Activated T-helper 1 cell treated with anti-CD3 and anti-CD28 coated beads, Interleukin-12 subunit alpha, Interleukin-12 subunit beta, Interleukin-2, Interleukin-4 antibody, amounts not matched to agents 30 ng/mL and 10 ng/mL and 1 ng/mL, durations not matched to agents 14 hours and 24 hours and 36 hours (primary cell): Measurements from ENCODE around the gene OTOS. TPM values are rescaled to one million over a fixed set of nuclear protein-coding genes. Genes with fewer than 3 reads are reported as not detected.

Source experiments
- DNase-seq: peaks from one replicate; pipeline ENCODE4 v3.0.0; 2021; ENCODE audit warnings: low spot score
- H3K27ac Mint-ChIP-seq: one replicate; pipeline ENCODE4 v1.8.0; 2021; ENCODE audit warnings: mild to moderate bottlenecking, mixed read lengths
- H3K27me3 Mint-ChIP-seq: one replicate; pipeline ENCODE4 v1.8.0; 2022; ENCODE audit warnings: mild to moderate bottlenecking, moderate library complexity, mixed read lengths; ENCODE audit not compliant: insufficient read depth
- H3K36me3 Mint-ChIP-seq: one replicate; pipeline ENCODE4 v1.8.0; 2021; ENCODE audit warnings: low read depth, mixed read lengths
- H3K4me1 Mint-ChIP-seq: one replicate; pipeline ENCODE4 v1.8.0; 2021; ENCODE audit warnings: low read depth, mixed read lengths
- H3K4me3 Mint-ChIP-seq: one replicate; pipeline ENCODE4 v1.8.0; 2021; ENCODE audit warnings: mild to moderate bottlenecking, moderate library complexity, mixed read lengths
- H3K9me3 Mint-ChIP-seq: one replicate; pipeline ENCODE4 v1.8.0; 2021; ENCODE audit warnings: mixed read lengths
- intact Hi-C: fragments of 100-400 bp; cut with micrococcal nuclease; formaldehyde crosslinking; loops from one replicate; pipeline ENCODE4 v1.15.1; 2024
- total RNA-seq: library from RNA; stranded (reverse); gene quantifications from 2 replicates; pipeline ENCODE4 v1.2.3, GENCODE V29; 2022

OTOS gene
- total RNA-seq, 1 donor from 2014 or later: not detected

DNA sequence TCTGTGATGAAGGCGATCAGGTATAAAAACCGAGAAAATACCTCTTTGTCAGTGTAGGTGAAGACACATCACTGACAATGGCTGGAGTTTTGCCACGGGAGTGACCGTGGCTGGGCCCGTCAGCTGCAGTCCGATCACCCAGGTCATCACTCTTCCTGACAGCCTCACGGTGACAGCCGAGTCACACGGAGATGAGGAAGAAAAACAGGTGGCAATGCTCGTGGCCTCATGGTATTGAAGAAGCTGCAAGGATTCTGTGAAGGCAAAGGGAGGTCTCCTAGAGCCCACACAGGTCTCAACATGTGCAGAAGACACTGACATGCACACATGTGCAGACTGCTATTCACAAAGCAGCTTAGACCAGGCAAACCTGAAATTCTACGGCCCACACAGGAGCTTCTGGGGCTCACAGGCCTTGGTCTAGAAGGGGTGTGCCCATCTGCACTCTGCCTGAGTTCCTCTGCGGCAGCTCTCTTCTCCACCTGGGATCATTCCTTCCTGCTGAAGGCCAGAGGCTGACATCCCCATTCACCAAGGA, 11.8 kb downstream of the OTOS start:
- Mint-ChIP-seq H3K9me3 (no peaks in the 10 kb centered on the region), H3K4me3 (no peak overlapping the region), H3K4me1 (no peaks in the 10 kb centered on the region), H3K36me3 (peaks cover 27% of the 10 kb centered on the region), H3K27ac (no peak overlapping the region), H3K27me3 (no peaks in the 10 kb centered on the region)
- intact Hi-C loops: no loop called here
- DNase-seq: no peak

GRCh38 chr2:240127911-240128607, 12.4 kb downstream of the OTOS start:
- no peak overlapping the region for H3K27ac Mint-ChIP-seq
- no peak overlapping the region for H3K4me3 Mint-ChIP-seq
- intact Hi-C loops: no loop called here
- DNase-seq: no peak
- H3K4me1 Mint-ChIP-seq: no peaks in the 10 kb centered on the region
- no peaks in the 10 kb centered on the region for H3K27me3 Mint-ChIP-seq
- H3K36me3 Mint-ChIP-seq: peaks cover 23% of the 10 kb centered on the region
- no peaks in the 10 kb centered on the region for H3K9me3 Mint-ChIP-seq

GRCh38 chr2:240127191-240127750, 13.2 kb downstream of the OTOS start:
- Mint-ChIP-seq H3K4me1 (no peaks in the 10 kb centered on the region), H3K27me3 (no peaks in the 10 kb centered on the region), H3K36me3 (peaks cover 19% of the 10 kb centered on the region), H3K9me3 (no peaks in the 10 kb centered on the region), H3K4me3 (no peak overlapping the region), H3K27ac (no peak overlapping the region)
- no peak for DNase-seq
- intact Hi-C loops: no loop called here

DNA sequence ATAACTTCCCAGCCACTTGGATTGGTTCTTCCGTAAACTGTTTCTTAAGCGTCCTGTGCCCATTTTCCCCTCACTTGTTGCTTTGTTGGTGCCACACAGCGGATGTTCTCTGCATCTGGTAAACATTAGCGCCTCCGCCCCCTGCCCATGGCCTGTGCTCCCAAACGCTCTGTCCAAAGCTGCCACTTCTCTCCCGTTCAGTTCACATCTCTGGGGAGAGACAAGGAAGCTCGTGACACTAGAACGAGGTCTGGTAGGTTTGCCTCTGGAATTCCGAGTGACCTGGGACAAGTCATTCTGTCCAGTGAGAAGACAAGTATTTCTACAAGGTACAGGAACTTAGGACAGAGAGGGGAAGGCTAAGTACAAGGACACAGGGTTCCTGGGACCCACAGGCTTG, 13.7 kb downstream of the OTOS start:
- DNase-seq: no peak
- Mint-ChIP-seq H3K27ac (no peak overlapping the region), H3K36me3 (peaks cover 14% of the 10 kb centered on the region), H3K9me3 (no peaks in the 10 kb centered on the region), H3K4me1 (peaks cover under 1% of the 10 kb centered on the region), H3K27me3 (no peaks in the 10 kb centered on the region), H3K4me3 (no peak overlapping the region)
- intact Hi-C loops: no loop called here

DNA sequence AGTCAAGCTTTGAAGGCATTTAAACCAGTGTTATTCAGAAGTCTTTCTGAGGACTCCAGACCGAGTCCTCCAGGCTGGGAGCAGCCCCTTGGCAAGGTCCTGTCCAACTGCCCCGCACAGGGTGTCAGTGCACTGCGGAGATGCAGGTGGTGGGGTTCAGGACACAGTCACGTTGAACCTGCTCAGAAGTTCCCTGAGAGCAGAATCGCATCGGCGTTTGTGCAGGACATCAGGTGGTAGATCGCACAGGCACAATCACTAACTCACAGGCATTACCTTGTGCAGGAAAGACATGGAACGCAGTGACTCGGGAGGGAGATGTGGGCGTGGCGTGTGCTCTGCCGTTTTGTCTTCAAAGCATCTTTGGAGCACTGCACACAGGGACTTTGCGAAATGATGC, 14.7 kb downstream of the OTOS start:
- H3K9me3 Mint-ChIP-seq: no peaks in the 10 kb centered on the region
- no peak overlapping the region for H3K27ac Mint-ChIP-seq
- peaks cover 12% of the 10 kb centered on the region for H3K36me3 Mint-ChIP-seq
- DNase-seq: no peak
- peaks cover 6% of the 10 kb centered on the region for H3K4me1 Mint-ChIP-seq
- intact Hi-C loops: no loop called here
- H3K4me3 Mint-ChIP-seq: no peak overlapping the region
- peaks cover 3% of the 10 kb centered on the region for H3K27me3 Mint-ChIP-seq

- peaks cover 6% of the 10 kb centered on the region for H3K4me1 Mint-ChIP-seq
- no peaks in the 10 kb centered on the region for H3K9me3 Mint-ChIP-seq
- intact Hi-C loops: no loop called here
- peaks cover 7% of the 10 kb centered on the region for H3K36me3 Mint-ChIP-seq
- DNase-seq: no peak
- peaks cover 7% of the 10 kb centered on the region for H3K27me3 Mint-ChIP-seq
- H3K4me3 Mint-ChIP-seq: no peak overlapping the region
- no peak overlapping the region for H3K27ac Mint-ChIP-seq
Measured at GRCh38 chr2:240124651-240125030, 15.8 kb downstream of the OTOS start.

GRCh38 chr2:240123821-240124650, 16.4 kb downstream of the OTOS start:
- Mint-ChIP-seq H3K27ac (no peak overlapping the region), H3K27me3 (peaks cover 10% of the 10 kb centered on the region), H3K4me3 (no peak overlapping the region), H3K36me3 (peaks cover 7% of the 10 kb centered on the region), H3K9me3 (no peaks in the 10 kb centered on the region), H3K4me1 (peaks cover 6% of the 10 kb centered on the region)
- DNase-seq: no peak
- intact Hi-C loops: no loop called here

- no peaks in the 10 kb centered on the region for H3K9me3 Mint-ChIP-seq
- intact Hi-C loops: loop anchor here (1.0 kb wide), 1 partner anchor 15 kb away; the partner anchor contains the start of gene COPS9
- no peak overlapping the region for H3K4me3 Mint-ChIP-seq
- no peak for DNase-seq
- H3K27ac Mint-ChIP-seq: no peak overlapping the region
- no peaks in the 10 kb centered on the region for H3K36me3 Mint-ChIP-seq
- H3K27me3 Mint-ChIP-seq: peaks cover 10% of the 10 kb centered on the region
- H3K4me1 Mint-ChIP-seq: peaks cover 6% of the 10 kb centered on the region
Measured at GRCh38 chr2:240121675-240122074, 18.8 kb downstream of the OTOS start.

DNA sequence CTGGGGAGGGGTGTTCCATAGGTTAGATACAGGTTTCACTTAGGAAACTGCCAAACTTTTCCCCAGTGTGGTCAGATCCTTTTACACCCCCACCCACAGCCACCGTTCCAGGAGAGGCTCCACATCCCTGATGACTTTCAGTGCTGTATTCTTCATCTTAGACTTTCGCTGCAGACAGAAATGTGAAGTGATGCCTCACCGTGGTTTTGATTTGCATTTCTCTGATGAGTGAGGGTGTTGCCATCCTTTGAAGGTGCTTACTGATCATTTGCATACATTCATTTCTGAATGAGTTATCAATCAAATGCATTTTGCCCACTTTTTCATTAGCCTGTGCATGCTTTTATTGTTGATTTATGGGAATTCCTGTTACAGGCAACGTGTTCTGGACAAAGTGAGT, 19.3 kb downstream of the OTOS start:
- no peaks in the 10 kb centered on the region for H3K36me3 Mint-ChIP-seq
- intact Hi-C loops: loop anchor here (1.0 kb wide), 1 partner anchor 15 kb away; the partner anchor contains the start of gene COPS9
- no peaks in the 10 kb centered on the region for H3K9me3 Mint-ChIP-seq
- H3K27me3 Mint-ChIP-seq: peaks cover 10% of the 10 kb centered on the region
- H3K27ac Mint-ChIP-seq: no peak overlapping the region
- peaks cover 6% of the 10 kb centered on the region for H3K4me1 Mint-ChIP-seq
- DNase-seq: no peak
- H3K4me3 Mint-ChIP-seq: no peak overlapping the region

DNA sequence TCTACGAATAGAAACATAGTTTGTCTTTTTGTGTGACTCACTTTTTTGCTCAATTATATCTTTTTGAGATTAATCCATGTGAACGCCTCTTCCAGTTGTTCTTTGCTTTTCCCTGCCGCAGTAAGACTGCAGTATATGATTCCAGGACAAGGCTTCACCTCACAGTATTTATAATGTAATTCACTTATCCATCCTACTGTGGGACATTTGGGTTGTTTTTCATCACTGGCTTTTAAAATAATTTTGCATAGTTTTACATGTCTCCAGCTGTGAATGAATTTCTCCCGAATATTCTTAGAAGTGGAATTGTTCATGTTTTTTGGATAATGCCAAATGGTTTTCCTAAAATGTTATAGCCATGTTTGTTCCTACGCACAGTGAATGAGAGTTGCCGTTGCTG, 26.2 kb downstream of the OTOS start:
- H3K9me3 Mint-ChIP-seq: no peaks in the 10 kb centered on the region
- H3K36me3 Mint-ChIP-seq: no peaks in the 10 kb centered on the region
- H3K27ac Mint-ChIP-seq: no peak overlapping the region
- H3K27me3 Mint-ChIP-seq: peaks cover 18% of the 10 kb centered on the region
- DNase-seq: no peak
- H3K4me3 Mint-ChIP-seq: no peak overlapping the region
- no peaks in the 10 kb centered on the region for H3K4me1 Mint-ChIP-seq
- intact Hi-C loops: no loop called here

- H3K4me1 Mint-ChIP-seq: no peaks in the 10 kb centered on the region
- H3K27ac Mint-ChIP-seq: no peak overlapping the region
- no peaks in the 10 kb centered on the region for H3K36me3 Mint-ChIP-seq
- H3K27me3 Mint-ChIP-seq: peaks cover 18% of the 10 kb centered on the region
- DNase-seq: no peak
- H3K4me3 Mint-ChIP-seq: no peak overlapping the region
- intact Hi-C loops: no loop called here
- H3K9me3 Mint-ChIP-seq: no peaks in the 10 kb centered on the region
Measured at GRCh38 chr2:240112914-240113690, 27.4 kb downstream of the OTOS start.

GRCh38 chr2:240111253-240111652, 29.2 kb downstream of the OTOS start:
- DNase-seq: no peak
- peaks cover 18% of the 10 kb centered on the region for H3K27me3 Mint-ChIP-seq
- H3K4me1 Mint-ChIP-seq: no peaks in the 10 kb centered on the region
- no peak overlapping the region for H3K27ac Mint-ChIP-seq
- H3K4me3 Mint-ChIP-seq: no peak overlapping the region
- no peaks in the 10 kb centered on the region for H3K36me3 Mint-ChIP-seq
- H3K9me3 Mint-ChIP-seq: no peaks in the 10 kb centered on the region
- intact Hi-C loops: no loop called here
